SU-DHL-6 (cell line): Measurements from ENCODE around the gene CAMSAP1.

ENCODE experiments used
- CTCF ChIP-seq: fragments of 200-600 bp; sonication (generic); IDR thresholded peaks from one replicate; pipeline ENCODE4 v1.5.1; 2017; ENCODE audit warnings: antibody characterized with exemption, mild to moderate bottlenecking, low read length, moderate library complexity; ENCODE audit not compliant: insufficient read depth, poor library complexity, severe bottlenecking
- EZH2phosphoT487 ChIP-seq: fragments of 200-600 bp; sonication (generic), shearing (Covaris generic); conservative IDR thresholded peaks from 2 replicates; pipeline ENCODE4 v1.6.1; 2018; ENCODE audit warnings: mild to moderate bottlenecking, antibody characterized with exemption, low read length, moderate library complexity, mixed read lengths

GRCh38 chr9:135886147-135886981 is 21.0 kb downstream of the CAMSAP1 start:
- TF ChIP-seq CTCF, result no peak
- no peak for TF ChIP-seq EZH2phosphoT487
